BJ (cell line): Measurements from ENCODE around the gene WASL. TPM values are rescaled to one million over a fixed set of nuclear protein-coding genes. Genes with fewer than 3 reads are reported as not detected.
A peak's percentile ranks its signal among the peaks of the same experiment; 100 is the strongest.
"Not testable (repeated sequence)": the region's sequence is repeated elsewhere in the genome, so short reads cannot be mapped to it uniquely, and the experiment has no call there.

Experiments used
- CTCF ChIA-PET: fragments of 350-600 bp; formaldehyde crosslinking; extraction: SDS; loops from one replicate; lab custom pipeline; 2021; ENCODE audit warnings: antibody characterized with exemption, inconsistent platforms; lab: Yijun Ruan, JAX
- POLR2A ChIA-PET: fragments of 300-600 bp; sonication (Branson Sonifier 250); formaldehyde crosslinking; extraction: SDS; loops from one replicate; lab custom pipeline; 2021; ENCODE audit warnings: antibody characterized with exemption; lab: Charles Lee
- DNase-seq: peaks from one replicate; pipeline ENCODE4 v3.0.0-alpha.2; 2011; ENCODE audit warnings: low read depth
- H3K27me3 ChIP-seq: 2 replicates; pipeline ENCODE4 v1.6.0; 2011; ENCODE audit warnings: low read length; ENCODE audit not compliant: control insufficient read depth, insufficient read depth
- H3K36me3 ChIP-seq: 2 replicates; pipeline ENCODE4 v1.5.1; 2011; ENCODE audit warnings: low read length; ENCODE audit not compliant: control insufficient read depth, insufficient read depth
- H3K4me3 ChIP-seq: 2 replicates; pipeline ENCODE4 v1.5.1; 2011; ENCODE audit warnings: low read depth, mild to moderate bottlenecking, control low read depth, low read length
- polyA minus RNA-seq: library from RNA; depleted of rRNA, polyadenylated mRNA; stranded (reverse); fragments of >200 nt; gene quantifications from 2 replicates; pipeline ENCODE4 v1.2.3, GENCODE V29; 2011; rRNA and poly(A)+ RNA removed
- polyA plus RNA-seq: library from polyadenylated mRNA; depleted of rRNA; stranded (reverse); fragments of >200 nt; gene quantifications from 2 replicates; pipeline ENCODE4 v1.2.3, GENCODE V29; 2011; rRNA removed
- TF ChIP-seq, protein P1 (sequence below): IDR thresholded peaks from 2 replicates; pipeline ENCODE4 v1.5.1; 2011; ENCODE audit warnings: low read depth, mild to moderate bottlenecking, control low read depth, inconsistent platforms, low read length, moderate library complexity; ENCODE audit not compliant: insufficient read depth

WASL gene
- 4.0 and 6.6 TPM in 2 replicates for polyA plus RNA-seq
- 4.4 and 5.9 TPM in 2 replicates for polyA minus RNA-seq

DNA sequence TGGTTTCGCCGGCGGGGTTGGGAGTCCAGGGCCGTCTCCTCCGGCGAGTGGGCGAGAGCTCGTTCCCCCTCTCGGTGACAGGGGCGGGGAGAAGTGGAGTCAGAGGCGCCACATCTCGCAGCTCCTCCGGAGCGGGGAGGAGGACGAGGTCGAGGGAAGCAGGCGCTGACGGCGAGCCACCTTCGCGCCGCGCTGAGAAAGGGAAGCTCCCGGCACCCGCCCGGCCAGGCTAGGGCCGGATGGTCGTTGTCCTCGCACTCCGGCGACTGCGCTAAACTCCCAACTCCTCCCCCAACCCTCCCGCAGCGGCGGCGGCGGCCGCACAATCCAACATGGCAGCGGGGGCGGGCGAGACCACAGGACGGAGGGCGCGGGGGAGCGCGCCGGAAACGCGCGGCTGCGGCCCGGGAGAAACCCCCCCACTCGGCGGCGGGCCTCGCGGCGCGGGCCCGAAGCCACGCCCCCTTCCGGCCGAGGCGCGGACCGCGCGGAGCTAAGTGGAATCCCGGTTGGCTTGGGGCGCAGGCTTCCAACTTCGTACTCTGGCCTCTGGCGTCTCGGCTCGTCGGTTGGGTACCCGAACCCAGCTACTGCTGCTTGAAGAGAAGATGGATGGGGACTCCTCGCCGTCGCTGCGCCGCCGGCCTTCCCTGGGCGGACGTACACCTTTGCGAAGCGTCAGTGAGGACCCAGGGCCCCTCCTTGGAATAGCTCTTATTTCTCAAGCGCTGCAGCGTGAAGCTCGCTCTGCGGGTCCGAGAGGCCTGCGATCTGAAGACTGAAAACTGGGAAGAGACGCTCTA is at the start of gene WASL:
TSS of gene WASL (minus strand) at position 270 of the 803 bp plus-strand sequence. CDS start at position 1, 269 bp downstream.
- ChIA-PET CTCF (interaction anchor here (0.6 to 1.8 kb wide), 10 partner anchors 9 to 59 kb away, joined by 3 to 6 read pairs (median 3); no protein-coding TSS in a partner anchor), POLR2A (interaction anchor here (0.6 to 0.8 kb wide), 3 partner anchors 26 to 205 kb away, joined by 3 to 4 read pairs (median 4); no protein-coding TSS in a partner anchor)
- TF ChIP-seq, protein P1, sequence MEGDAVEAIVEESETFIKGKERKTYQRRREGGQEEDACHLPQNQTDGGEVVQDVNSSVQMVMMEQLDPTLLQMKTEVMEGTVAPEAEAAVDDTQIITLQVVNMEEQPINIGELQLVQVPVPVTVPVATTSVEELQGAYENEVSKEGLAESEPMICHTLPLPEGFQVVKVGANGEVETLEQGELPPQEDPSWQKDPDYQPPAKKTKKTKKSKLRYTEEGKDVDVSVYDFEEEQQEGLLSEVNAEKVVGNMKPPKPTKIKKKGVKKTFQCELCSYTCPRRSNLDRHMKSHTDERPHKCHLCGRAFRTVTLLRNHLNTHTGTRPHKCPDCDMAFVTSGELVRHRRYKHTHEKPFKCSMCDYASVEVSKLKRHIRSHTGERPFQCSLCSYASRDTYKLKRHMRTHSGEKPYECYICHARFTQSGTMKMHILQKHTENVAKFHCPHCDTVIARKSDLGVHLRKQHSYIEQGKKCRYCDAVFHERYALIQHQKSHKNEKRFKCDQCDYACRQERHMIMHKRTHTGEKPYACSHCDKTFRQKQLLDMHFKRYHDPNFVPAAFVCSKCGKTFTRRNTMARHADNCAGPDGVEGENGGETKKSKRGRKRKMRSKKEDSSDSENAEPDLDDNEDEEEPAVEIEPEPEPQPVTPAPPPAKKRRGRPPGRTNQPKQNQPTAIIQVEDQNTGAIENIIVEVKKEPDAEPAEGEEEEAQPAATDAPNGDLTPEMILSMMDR = no peak
- DNase-seq = peak; percentile 27
- Histone ChIP-seq H3K27me3 (no peaks in the 10 kb centered on the region), H3K36me3 (no peaks in the 10 kb centered on the region), H3K4me3 (peak within 1 kb of the TSS; percentile 91)

DNA sequence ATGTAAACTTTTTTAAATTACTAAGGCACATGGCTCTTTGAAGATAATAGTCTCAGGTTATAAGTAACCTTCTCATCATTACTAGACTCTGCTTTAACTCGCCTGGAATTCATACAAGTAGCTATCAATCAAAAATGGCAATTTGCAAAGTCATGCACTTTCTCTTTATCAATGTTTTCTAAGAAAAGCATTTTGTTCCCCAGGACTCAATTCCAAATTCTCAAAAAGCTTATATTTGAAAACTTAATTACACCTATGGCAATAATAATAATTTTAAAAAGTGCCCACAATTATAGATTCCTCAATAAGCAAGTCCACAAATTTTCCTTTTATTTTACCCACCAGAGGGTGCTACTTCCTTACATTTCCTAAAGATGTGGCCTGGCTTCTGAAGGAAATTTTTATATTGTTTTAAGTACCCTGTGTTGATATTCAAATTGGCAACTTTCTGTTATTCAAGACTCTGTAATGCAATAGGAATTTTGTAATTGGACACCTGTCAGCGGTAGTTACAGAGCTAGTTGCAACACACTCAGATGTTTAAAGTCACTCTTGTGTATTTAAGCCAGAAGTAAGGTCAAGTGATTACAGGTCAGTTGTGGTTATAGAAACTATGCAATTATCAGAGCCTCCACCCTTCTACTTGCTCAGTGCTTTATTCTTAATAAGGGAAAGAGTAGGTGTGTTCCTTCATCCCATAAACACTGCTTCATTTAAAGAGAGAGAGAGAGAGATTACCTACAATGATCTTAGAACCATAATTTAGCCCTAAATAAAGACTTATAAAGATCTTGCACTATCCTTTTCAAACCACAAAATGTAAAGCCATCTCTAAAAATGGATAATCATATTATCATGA is 49.1 kb upstream of the WASL start:
- TF ChIP-seq, protein P1 = peak; percentile 49
- ChIA-PET POLR2A (no interaction called here), CTCF (interaction anchor here (0.9 to 2.6 kb wide), 11 partner anchors 9 to 135 kb away, joined by 3 to 21 read pairs (median 5); no protein-coding TSS in a partner anchor)
- Histone ChIP-seq H3K27me3 (no peaks in the 10 kb centered on the region), H3K36me3 (no peaks in the 10 kb centered on the region), H3K4me3 (no peak overlapping the region)
- DNase-seq = peak; percentile 59

DNA sequence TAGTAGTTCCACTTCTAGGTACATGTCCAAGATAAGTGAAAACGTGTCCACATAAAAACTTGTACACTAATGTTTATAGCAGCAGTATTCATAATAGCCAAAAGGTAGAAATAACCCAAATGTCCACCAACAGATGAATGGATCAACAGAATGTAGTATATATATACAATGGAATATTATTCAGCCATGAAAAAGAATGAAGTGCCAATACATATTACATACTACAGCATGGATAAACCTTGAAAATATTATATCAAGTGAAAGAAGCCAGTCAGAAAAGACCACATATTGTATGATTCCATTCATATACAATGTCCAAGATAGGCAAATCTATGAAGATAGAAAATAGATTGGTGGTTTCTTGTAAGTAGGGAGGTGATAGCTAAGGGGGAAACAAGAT is 47.8 kb upstream of the WASL start:
- no peak overlapping the region for H3K4me3 ChIP-seq
- DNase-seq = no peak
- TF ChIP-seq, protein P1 = no peak
- H3K36me3 ChIP-seq = no peaks in the 10 kb centered on the region
- no peaks in the 10 kb centered on the region for H3K27me3 ChIP-seq
- POLR2A ChIA-PET = no interaction called here
- CTCF ChIA-PET = interaction anchor here (1.1 to 2.6 kb wide), 6 partner anchors 9 to 134 kb away, joined by 4 to 21 read pairs (median 9); no protein-coding TSS in a partner anchor

DNA sequence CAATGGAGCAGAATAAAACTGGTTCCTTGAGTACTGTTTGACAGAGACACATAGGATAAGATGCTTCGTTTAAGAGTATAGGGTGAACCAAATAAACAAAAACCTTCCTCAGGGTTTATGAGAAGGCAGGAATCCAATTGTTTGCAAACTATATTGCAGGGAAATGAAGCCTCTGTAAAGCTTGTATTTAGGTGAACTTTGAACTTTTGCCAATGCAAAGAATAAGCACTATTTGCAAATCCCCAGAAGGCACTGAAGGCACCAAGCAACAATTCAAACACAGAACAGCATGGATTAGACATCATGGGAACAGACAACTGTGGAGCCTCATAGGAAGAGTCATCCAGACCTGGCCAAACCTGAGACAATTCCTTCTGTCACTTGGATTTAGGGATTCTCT is 47.1 kb upstream of the WASL start:
- CTCF ChIA-PET = no interaction called here
- Histone ChIP-seq H3K27me3 (no peaks in the 10 kb centered on the region), H3K4me3 (no peak overlapping the region), H3K36me3 (no peaks in the 10 kb centered on the region)
- DNase-seq = no peak
- TF ChIP-seq, protein P1 = no peak
- POLR2A ChIA-PET = no interaction called here

DNA sequence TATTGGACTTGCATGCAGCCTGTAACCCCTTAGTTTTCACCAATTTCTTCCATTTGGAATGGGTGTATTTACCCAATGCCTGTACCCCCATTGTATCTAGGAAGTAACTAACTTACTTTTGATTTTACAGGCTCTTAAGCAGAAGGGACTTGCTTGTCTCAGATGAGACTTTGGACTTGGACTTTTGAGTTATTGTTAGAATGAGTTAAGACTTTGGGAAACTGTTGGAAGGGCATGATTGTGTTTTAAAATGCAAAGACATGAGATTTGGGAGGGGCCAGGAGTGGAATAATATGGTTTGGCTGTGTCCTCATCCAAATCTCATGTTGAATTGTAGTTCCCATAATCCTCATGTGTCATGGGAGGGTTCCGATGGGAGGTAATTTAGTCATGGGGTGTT is 46.3 kb upstream of the WASL start:
- DNase-seq, POLR2A ChIA-PET: not testable (repeated sequence)

More for the DNA sequence above, 46.3 kb upstream of the WASL start:
- not testable (repeated sequence) for H3K36me3 ChIP-seq, H3K27me3 ChIP-seq, H3K4me3 ChIP-seq
- CTCF ChIA-PET = interaction anchor here (1.6 to 2.2 kb wide), 2 partner anchors 71 to 77 kb away, joined by 4 to 6 read pairs; no protein-coding TSS in a partner anchor
